HG03196 (cell line): ENCODE measurements around the gene SLC38A11.

ENCODE experiments used
- ATAC-seq: cut with Tn5 transposase; IDR thresholded peaks from one replicate; pipeline ENCODE4 v1.9.1; 2021; ENCODE audit not compliant: unreplicated experiment

Gene SLC38A11

GRCh38 chr2:164972216-164972615 is 16.9 kb upstream of the SLC38A11 start:
- no peak for ATAC-seq

GRCh38 chr2:164969909-164970690 is 14.8 kb upstream of the SLC38A11 start:
- no peak for ATAC-seq

- no peak for ATAC-seq
These were observed 12.5 kb upstream of the SLC38A11 start for GRCh38 chr2:164967781-164968228.

- ATAC-seq = no peak
These were observed 12.0 kb upstream of the SLC38A11 start for GRCh38 chr2:164967361-164967760.

- no peak for ATAC-seq
These were observed 9.4 kb upstream of the SLC38A11 start for GRCh38 chr2:164964700-164965099.

GRCh38 chr2:164960159-164960558 is 4.8 kb upstream of the SLC38A11 start:
- no peak for ATAC-seq

- no peak for ATAC-seq
These were observed 1.1 kb downstream of the SLC38A11 start for GRCh38 chr2:164954186-164954585.

- ATAC-seq = no peak
These were observed 2.0 kb downstream of the SLC38A11 start for GRCh38 chr2:164953279-164953678.

GRCh38 chr2:164952057-164952702 is 3.1 kb downstream of the SLC38A11 start:
- ATAC-seq = no peak

- no peak for ATAC-seq
These were observed 6.8 kb downstream of the SLC38A11 start for GRCh38 chr2:164948540-164948939.

GRCh38 chr2:164947281-164947680 is 8.0 kb downstream of the SLC38A11 start:
- no peak for ATAC-seq

GRCh38 chr2:164943289-164943688 is 12.0 kb downstream of the SLC38A11 start:
- no peak for ATAC-seq

GRCh38 chr2:164937864-164938401 is 17.4 kb downstream of the SLC38A11 start:
- no peak for ATAC-seq

- no peak for ATAC-seq
These were observed 19.9 kb downstream of the SLC38A11 start for GRCh38 chr2:164935118-164936101.

GRCh38 chr2:164934401-164935117 is 20.8 kb downstream of the SLC38A11 start:
- ATAC-seq = no peak

GRCh38 chr2:164933671-164934189 is 21.6 kb downstream of the SLC38A11 start:
- no peak for ATAC-seq

GRCh38 chr2:164932377-164932776 is 22.9 kb downstream of the SLC38A11 start:
- no peak for ATAC-seq

GRCh38 chr2:164928101-164928673 is 27.1 kb downstream of the SLC38A11 start:
- no peak for ATAC-seq

GRCh38 chr2:164922134-164922533 is 33.2 kb downstream of the SLC38A11 start:
- no peak for ATAC-seq

- no peak for ATAC-seq
These were observed 34.9 kb downstream of the SLC38A11 start for GRCh38 chr2:164920430-164920829.
